ENCODE data around the gene GAS2.

GRCh38 chr11:22711880-22712279 lies 45.5 kb downstream of the GAS2 start:
- TF ChIP-seq CTCF (IDR thresholded peaks at IDR 0.05) (no peak), POLR2A (IDR thresholded peaks at IDR 0.05) (no peak)

Measured in testis (tissue), 2 donors.